ENCODE data around the gene KCNN3.
A peak's percentile ranks its signal among the peaks of the same experiment; 100 is the strongest.

KCNN3 gene

DNA sequence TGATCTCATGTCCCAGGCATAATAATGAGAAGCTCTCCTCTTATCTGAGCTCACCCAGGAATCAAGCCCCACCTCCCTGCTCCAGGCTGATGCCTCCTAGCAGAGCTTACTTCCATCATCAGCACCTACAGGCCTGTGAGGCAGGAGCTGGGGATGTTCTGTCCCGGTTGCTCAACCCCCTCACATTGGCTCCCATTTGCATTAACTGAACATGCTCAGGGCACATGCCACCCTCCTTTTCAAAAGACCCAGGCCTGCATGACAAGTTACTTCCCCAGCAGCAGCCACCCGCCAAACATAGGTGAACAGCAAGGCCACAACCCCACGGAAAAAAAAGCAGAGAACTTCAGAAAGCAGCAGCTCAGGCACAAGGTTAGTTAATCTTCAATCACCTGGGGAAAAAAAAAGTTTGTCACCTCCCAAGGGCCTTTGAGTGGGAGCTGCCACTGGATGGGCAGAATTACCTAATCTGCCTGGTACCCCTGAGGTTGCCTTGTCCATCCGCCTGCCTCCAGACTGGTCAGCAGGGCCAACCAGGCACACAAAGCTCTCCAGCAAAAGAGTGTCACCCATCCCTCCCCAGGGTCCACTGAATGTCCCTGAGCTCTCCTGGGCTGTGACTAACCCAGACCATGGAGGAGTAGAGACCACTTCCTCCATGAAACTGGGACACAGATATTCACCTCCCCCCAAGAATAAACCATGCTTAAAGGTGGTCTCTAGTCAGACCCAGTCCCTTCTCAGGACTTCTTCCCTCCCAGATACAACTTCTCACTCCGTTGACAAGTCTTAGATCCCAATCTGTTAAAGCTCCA is 4.4 kb downstream of the KCNN3 start:
- FAIRE-seq (peak; percentile 62), DNase-seq (ENCODE audit: insufficient read length, low spot score) (no peak)
- TF ChIP-seq TAF1 (IDR thresholded peaks at IDR 0.05; ENCODE audit: low read depth, low read length) (no peak), SPI1 (IDR thresholded peaks at IDR 0.05; ENCODE audit: low read depth, low read length) (peak; percentile 63)

DNA sequence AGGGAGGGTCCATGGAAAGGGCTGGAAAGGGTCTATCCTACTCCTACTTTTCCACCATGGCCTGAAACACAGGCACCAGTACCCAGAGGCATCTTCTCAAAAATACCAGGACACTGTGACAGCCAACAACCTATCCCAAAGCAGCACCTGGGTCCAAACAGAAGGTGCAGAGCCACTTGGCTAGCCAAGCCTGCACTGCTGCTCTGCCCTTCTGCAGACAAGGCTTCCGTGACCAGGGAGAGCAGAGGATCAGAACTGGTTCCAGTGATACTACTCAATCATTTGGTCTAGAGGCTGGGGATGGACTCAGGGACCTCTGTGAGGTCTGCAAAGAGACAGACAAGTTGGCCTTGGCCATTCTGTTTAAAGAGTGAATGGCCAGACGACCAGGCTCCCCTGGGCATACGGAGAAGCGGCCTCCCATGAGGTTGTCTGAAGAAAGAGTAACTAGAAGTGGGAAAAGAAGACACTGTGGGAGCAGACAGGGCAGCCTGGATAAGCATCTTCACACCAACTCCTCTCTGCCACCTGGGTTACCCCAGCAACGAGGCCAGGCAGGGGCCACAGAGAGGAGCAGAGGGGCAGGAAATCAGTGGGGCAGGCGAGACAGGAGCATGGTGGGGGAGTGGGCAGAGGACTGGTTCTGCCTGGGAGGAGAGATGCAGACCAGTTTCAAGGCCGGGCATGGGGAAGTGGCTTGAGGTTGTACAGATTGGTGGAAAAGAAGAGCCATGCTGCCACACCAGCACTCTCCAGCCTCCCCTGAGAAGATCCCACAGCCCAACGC is 5.7 kb downstream of the KCNN3 start:
- no peak for FAIRE-seq
- TF ChIP-seq SPI1 (IDR thresholded peaks at IDR 0.05; ENCODE audit: low read depth, low read length) (no peak), TAF1 (IDR thresholded peaks at IDR 0.05; ENCODE audit: low read depth, low read length) (no peak), POU2F2 (IDR thresholded peaks at IDR 0.05; ENCODE audit: low read depth, low read length) (no peak), POLR2A (IDR thresholded peaks at IDR 0.05; ENCODE audit: low read depth, low read length) (no peak), POLR2AphosphoS5 (IDR thresholded peaks at IDR 0.05; ENCODE audit: low read depth, low read length) (no peak), PAX5 (IDR thresholded peaks at IDR 0.05; ENCODE audit: insufficient read depth, low read length, severe bottlenecking) (no peak)

DNA sequence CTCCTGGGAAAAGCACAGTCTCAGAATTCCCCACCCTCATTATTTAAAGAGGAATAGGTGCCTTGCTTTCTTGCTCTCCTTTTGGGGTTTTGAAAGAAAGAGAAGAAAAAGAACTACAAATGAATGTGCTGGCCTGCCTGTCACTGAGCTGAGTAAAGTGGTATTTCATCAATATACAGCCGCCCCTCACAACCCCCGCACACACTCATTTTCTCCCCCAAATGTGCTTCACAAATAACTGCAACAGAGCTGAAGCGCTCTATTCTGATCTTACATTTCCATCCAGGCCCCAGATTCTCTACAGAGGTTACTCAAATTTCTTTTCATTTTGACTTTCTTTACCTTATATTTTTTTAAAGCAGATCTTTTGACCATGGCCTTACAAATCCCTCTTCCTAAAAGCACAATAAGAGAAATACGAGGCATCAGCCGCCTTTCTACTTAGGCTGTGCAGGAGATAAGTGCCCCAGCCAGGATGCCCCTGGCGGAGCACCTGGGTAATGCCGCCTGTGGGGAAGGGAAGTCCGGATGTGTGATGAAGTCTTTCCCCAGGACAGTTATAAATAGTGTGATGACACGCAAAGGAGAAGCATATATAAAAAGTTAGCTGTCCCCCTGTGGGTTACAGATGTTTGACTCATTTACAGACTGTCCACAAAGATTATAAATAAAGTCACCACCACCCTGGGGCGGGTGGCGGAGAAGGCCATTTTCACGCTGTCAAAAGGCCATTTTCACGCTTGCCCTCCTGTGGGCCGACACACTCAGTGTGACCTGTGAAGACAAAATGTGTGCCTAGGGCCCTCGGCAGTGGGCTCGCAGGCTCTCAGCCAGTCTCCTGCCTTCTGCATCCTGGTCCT is 6.5 kb downstream of the KCNN3 start:
- TF ChIP-seq POLR2AphosphoS5 (IDR thresholded peaks at IDR 0.05; ENCODE audit: low read depth, low read length): no peak; the same call in 1 of the 2 replicates
- no peak for TF ChIP-seq TAF1 (IDR thresholded peaks at IDR 0.05; ENCODE audit: low read depth, low read length)
- TF ChIP-seq PAX5 (IDR thresholded peaks at IDR 0.05; ENCODE audit: insufficient read depth, low read length, severe bottlenecking): no peak
- no peak for TF ChIP-seq POLR2A (IDR thresholded peaks at IDR 0.05; ENCODE audit: low read depth, low read length)
- TF ChIP-seq POU2F2 (IDR thresholded peaks at IDR 0.05; ENCODE audit: low read depth, low read length): no peak
- TF ChIP-seq SPI1 (IDR thresholded peaks at IDR 0.05; ENCODE audit: low read depth, low read length): peak; percentile 58
- DNase-seq (ENCODE audit: insufficient read length, low spot score) (no peak), FAIRE-seq (peak; percentile 92)

More for the DNA sequence above, 5.7 kb downstream of the KCNN3 start:
- DNase-seq (ENCODE audit: insufficient read length, low spot score): no peak

DNA sequence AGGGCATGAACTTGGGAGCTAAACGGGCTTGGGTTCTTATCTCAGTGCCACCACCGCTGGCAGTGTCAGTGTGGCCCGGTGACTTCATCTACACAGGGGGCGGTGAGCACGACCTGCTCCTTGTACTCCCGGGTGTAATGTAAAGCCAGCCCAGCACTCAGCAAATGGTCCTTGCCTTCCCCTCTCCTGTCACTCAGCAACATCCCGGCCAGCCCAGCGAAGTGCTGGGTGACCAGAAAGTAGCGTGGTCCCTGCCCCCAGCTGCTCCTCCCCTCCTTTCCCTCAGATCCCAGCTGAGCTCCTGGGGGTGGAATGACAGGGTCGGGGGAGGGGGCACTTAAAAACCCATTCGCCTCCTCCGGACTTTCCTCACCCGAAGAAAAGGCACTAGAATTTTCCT is 7.2 kb downstream of the KCNN3 start:
- no peak for DNase-seq (ENCODE audit: insufficient read length, low spot score)
- FAIRE-seq: peak; percentile 47
- TF ChIP-seq POU2F2 (IDR thresholded peaks at IDR 0.05; ENCODE audit: low read depth, low read length) (no peak), POLR2A (IDR thresholded peaks at IDR 0.05; ENCODE audit: low read depth, low read length) (no peak), TAF1 (IDR thresholded peaks at IDR 0.05; ENCODE audit: low read depth, low read length) (no peak), POLR2AphosphoS5 (IDR thresholded peaks at IDR 0.05; ENCODE audit: low read depth, low read length) (no peak), PAX5 (IDR thresholded peaks at IDR 0.05; ENCODE audit: insufficient read depth, low read length, severe bottlenecking) (no peak), SPI1 (IDR thresholded peaks at IDR 0.05; ENCODE audit: low read depth, low read length) (no peak)

DNA sequence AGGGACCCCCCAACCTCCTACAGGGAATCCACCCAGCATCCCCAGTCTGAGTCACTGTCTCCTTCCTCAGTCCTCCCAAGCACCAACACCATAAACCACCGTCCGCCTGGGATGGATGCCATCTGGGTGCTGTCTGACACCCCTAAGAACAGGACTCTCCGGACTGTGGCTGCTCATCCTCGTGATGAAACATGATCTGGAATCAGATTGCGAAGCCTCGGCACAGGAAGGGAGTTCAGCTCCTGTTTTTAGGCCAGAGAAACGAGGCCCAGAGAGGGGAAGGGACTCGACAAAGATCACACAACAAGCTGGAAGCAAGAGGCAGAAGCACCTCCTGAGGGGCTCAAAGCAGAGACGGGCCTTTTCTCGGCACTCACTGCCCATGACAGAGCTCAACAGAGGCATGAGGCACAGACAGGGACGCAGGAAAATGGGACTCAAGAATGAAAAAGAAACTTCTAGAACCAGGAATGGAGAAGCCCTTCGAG is 8.4 kb downstream of the KCNN3 start:
- FAIRE-seq (peak; percentile 47), DNase-seq (ENCODE audit: insufficient read length, low spot score) (no peak)
- TF ChIP-seq POLR2AphosphoS5 (IDR thresholded peaks at IDR 0.05; ENCODE audit: low read depth, low read length): no peak
- TF ChIP-seq SPI1 (IDR thresholded peaks at IDR 0.05; ENCODE audit: low read depth, low read length): no peak
- no peak for TF ChIP-seq POLR2A (IDR thresholded peaks at IDR 0.05; ENCODE audit: low read depth, low read length)
- TF ChIP-seq TAF1 (IDR thresholded peaks at IDR 0.05; ENCODE audit: low read depth, low read length): no peak
- TF ChIP-seq POU2F2 (IDR thresholded peaks at IDR 0.05; ENCODE audit: low read depth, low read length): no peak
- TF ChIP-seq PAX5 (IDR thresholded peaks at IDR 0.05; ENCODE audit: insufficient read depth, low read length, severe bottlenecking): no peak

DNA sequence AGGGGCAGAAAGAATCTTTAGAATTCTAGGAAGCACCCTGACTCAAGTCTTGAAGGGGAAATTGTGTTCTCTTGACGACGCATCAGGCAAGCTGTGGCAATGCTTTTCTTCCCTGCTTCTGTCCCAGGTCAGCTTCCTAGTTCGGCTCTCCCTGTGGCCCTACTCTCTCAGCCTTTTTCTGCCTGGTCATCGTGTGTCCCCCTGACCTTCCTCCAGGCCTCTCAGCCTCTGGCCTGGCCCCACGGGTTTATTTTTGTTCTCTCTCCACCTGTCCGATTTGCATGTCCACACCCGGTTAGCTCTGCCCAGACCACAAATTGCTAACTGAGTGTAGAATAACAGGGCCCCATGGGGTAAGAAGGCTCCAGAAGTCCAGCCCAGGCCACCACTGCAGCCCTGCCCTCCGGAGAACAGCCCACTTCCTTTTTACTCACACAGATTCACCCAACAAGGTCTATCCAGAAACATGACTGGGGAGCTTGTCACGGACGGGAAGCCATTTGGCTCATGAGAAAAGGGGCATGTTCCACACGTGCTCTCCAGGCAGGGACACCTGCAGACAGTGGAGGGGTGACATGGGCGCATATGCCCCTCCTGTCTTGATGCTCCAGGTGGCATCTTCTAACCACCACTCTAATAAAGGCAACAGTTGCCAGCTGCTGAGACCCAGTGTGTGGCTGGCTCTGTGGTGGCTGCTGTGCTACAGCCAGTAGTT is 9.8 kb downstream of the KCNN3 start:
- peak; percentile 46 for DNase-seq (ENCODE audit: insufficient read length, low spot score)
- FAIRE-seq: peak; percentile 95
- TF ChIP-seq POLR2A (IDR thresholded peaks at IDR 0.05; ENCODE audit: low read depth, low read length) (peak; percentile 43; the same call in 1 of the 2 replicates), POU2F2 (IDR thresholded peaks at IDR 0.05; ENCODE audit: low read depth, low read length) (peak; percentile 94; the same call in 1 of the 2 replicates), SPI1 (IDR thresholded peaks at IDR 0.05; ENCODE audit: low read depth, low read length) (peak; percentile 87), POLR2AphosphoS5 (IDR thresholded peaks at IDR 0.05; ENCODE audit: low read depth, low read length) (no peak), PAX5 (IDR thresholded peaks at IDR 0.05; ENCODE audit: insufficient read depth, low read length, severe bottlenecking) (peak; percentile 40), TAF1 (IDR thresholded peaks at IDR 0.05; ENCODE audit: low read depth, low read length) (no peak)

DNA sequence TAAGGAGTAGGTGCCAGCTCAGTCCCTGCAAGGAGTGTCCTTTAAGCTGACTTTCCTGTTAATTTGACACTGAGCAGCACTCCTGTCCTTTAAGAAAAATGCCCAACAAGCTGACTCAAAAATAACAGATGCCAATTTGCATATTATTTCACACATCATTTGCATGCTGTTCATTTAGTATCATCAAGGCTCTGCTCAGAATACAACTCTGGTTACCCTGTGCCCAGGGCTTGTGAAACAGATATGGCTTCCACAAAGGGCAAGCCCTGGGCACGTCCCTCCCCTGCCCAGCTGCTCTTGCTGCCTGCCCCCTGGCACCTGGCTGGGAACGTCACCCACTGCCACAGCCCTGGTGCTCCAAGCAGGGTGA is 10.3 kb downstream of the KCNN3 start:
- no peak for DNase-seq (ENCODE audit: insufficient read length, low spot score)
- TF ChIP-seq TAF1 (IDR thresholded peaks at IDR 0.05; ENCODE audit: low read depth, low read length): 0 out of 2 replicates have a peak, but pooled peaks have one; percentile 24
- TF ChIP-seq POU2F2 (IDR thresholded peaks at IDR 0.05; ENCODE audit: low read depth, low read length): peak; percentile 95
- TF ChIP-seq SPI1 (IDR thresholded peaks at IDR 0.05; ENCODE audit: low read depth, low read length): no peak
- no peak for TF ChIP-seq POLR2A (IDR thresholded peaks at IDR 0.05; ENCODE audit: low read depth, low read length)
- FAIRE-seq: no peak

DNA sequence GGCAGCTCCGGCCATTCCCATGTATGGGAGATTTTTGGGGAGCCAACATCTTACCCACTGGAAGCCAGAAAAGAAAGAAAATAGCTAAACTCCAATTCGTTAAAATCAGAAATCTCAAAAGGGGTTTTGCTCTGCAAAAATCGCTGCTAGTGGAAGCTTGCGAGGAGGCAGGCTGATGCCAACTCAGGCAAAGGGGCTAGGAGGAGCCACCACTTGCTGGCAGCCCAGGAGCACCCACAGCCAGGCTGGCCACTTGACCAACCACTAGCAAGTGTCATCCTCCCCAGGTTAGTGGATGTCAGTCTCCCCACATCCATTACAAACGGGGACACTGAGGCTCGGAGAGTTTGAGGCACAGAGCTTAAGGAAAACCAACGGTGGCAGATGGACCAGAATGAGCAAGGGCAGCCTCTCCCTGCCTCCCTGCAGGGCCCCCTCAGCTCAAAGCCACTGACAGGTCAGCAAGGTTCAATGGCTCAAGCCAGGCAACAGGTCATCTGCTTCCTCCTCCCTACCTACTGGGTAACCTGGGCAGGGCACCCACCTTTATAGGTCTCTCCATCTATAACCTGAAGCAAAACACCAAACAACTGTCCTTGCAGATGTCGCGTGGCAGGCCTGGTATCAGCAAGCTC is 10.8 kb downstream of the KCNN3 start:
- TF ChIP-seq POLR2AphosphoS5 (IDR thresholded peaks at IDR 0.05; ENCODE audit: low read depth, low read length) (no peak), POU2F2 (IDR thresholded peaks at IDR 0.05; ENCODE audit: low read depth, low read length) (no peak), PAX5 (IDR thresholded peaks at IDR 0.05; ENCODE audit: insufficient read depth, low read length, severe bottlenecking) (no peak), SPI1 (IDR thresholded peaks at IDR 0.05; ENCODE audit: low read depth, low read length) (no peak), POLR2A (IDR thresholded peaks at IDR 0.05; ENCODE audit: low read depth, low read length) (no peak), TAF1 (IDR thresholded peaks at IDR 0.05; ENCODE audit: low read depth, low read length) (no peak)
- no peak for FAIRE-seq
- DNase-seq (ENCODE audit: insufficient read length, low spot score): no peak

Data from GM12891 (cell line).